ENCODE data around the gene COMMD10.

COMMD10 gene

DNA sequence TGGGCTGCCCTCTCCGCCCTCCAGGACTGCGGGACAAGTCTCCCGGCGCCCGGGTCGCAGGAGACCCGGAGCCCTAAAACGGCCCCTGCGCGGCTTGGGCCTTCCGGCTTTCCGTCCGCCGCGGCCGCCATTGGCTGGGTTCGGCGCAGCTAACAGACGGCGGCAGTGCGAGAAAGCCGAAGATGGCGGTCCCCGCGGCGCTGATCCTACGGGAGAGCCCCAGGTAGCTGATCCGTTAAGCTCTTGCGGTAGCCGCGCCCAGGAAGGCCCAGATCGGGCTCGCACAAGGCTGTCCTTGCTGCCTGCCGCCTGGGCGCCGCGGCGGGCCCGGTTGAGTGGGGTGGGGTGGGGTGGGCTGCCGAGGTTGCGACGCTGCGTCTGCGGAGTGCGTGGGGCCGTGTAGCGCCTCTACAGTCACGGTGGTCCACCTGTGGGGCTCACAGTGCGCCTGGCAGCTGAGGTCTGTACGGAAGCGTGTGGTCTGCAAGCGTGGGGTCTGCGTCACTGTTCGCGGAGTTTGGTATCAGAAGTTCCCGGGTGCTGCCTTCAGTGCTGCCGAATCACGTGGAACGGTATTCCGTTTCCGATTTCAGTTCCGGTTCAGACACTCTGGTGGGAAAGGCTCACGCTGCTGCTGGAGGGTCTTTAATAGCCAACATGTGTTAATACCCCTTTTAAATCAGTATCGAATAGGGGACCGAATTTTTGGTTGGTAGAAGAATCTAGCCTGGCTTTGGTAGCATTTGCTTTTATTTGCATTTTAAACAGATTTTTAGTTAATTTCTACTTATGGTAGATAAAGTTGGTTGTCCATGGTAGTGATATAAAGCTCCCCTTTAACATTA is at the start of gene COMMD10:
Gene COMMD10, plus strand, starts transcription at position 155 of the 845 bp plus-strand sequence.
- TF ChIP-seq, protein P1, sequence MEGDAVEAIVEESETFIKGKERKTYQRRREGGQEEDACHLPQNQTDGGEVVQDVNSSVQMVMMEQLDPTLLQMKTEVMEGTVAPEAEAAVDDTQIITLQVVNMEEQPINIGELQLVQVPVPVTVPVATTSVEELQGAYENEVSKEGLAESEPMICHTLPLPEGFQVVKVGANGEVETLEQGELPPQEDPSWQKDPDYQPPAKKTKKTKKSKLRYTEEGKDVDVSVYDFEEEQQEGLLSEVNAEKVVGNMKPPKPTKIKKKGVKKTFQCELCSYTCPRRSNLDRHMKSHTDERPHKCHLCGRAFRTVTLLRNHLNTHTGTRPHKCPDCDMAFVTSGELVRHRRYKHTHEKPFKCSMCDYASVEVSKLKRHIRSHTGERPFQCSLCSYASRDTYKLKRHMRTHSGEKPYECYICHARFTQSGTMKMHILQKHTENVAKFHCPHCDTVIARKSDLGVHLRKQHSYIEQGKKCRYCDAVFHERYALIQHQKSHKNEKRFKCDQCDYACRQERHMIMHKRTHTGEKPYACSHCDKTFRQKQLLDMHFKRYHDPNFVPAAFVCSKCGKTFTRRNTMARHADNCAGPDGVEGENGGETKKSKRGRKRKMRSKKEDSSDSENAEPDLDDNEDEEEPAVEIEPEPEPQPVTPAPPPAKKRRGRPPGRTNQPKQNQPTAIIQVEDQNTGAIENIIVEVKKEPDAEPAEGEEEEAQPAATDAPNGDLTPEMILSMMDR (conservative IDR thresholded peaks at IDR 0.05; ENCODE audit: low read depth, low read length) = no peak
- H3K4me3 ChIP-seq (ENCODE audit: low read depth, low read length) = peak within 1 kb of the TSS; percentile 89
- peak; percentile 90 for DNase-seq (ENCODE audit: low read depth)

DNA sequence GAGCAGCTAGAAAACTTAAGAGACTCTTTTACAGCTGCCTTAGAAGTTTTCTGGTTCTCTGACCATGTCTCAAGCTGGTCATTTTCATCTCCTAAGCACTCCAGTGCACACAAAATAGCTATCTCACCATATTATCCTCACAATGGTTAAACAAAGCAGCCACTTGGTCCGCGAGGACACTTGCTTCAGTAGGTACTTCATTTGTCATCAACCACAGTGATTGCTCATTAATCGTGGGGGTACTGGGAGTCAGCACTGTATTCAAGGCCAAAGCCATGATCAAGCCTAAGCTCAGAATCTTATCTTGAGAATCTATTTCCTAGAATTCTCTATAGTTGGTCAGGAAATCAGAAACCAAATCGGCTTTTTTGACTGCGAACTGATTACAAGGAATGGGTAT is 49.7 kb upstream of the COMMD10 start:
- DNase-seq (ENCODE audit: low read depth) = no peak
- H3K4me3 ChIP-seq (ENCODE audit: low read depth, low read length) = no peak overlapping the region
- TF ChIP-seq, protein P1 (conservative IDR thresholded peaks at IDR 0.05; ENCODE audit: low read depth, low read length) = no peak

DNA sequence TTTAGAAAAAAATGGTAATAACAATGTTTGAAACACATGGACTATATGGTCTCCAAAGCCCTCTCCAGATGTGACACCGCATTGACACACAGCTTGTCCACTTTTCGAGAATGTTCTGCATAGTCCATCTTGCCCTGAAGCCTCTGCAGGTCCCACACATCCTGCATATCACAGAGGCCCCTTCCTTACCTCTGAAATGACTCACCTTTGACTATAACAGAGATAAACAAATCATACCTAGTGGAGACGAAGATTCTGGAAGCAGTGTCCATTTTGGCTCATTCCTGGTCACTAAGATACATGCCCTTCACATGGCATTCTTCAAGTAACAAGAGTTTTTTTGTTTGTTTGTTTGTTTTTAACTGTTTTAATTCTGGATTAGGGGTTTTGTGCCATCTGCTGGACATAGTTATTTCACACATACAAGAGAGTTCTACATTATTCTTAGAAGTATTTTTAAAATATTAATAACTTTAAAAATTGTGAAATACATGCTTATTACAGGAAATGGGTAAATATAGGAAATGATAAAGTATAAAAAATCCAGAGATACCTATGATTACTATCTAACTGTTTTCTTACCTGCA is 47.5 kb upstream of the COMMD10 start:
- H3K4me3 ChIP-seq (ENCODE audit: low read depth, low read length) = no peak overlapping the region
- TF ChIP-seq, protein P1 (conservative IDR thresholded peaks at IDR 0.05; ENCODE audit: low read depth, low read length) = peak; percentile 43
- peak; percentile 48 for DNase-seq (ENCODE audit: low read depth)

DNA sequence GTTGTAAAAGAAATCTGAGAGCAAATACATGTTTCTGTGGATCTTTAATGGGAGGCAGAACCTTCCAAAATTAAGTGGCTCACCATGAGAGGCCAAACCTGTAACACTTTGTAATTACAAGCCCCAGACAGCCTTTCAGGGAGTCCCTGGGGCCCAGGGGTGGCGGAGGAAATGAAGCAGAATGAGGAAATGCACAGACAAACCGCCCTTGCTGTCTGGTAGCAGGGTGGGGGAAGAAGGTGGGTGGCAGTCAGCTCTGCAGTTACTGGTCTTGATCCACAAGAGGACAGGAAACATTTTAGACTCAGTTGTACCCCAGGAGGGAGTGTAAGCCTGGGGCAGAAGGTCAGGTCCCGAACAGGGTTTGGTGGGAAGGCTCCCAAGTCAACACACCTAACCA is 46.0 kb upstream of the COMMD10 start:
- TF ChIP-seq, protein P1 (conservative IDR thresholded peaks at IDR 0.05; ENCODE audit: low read depth, low read length) = no peak

DNA sequence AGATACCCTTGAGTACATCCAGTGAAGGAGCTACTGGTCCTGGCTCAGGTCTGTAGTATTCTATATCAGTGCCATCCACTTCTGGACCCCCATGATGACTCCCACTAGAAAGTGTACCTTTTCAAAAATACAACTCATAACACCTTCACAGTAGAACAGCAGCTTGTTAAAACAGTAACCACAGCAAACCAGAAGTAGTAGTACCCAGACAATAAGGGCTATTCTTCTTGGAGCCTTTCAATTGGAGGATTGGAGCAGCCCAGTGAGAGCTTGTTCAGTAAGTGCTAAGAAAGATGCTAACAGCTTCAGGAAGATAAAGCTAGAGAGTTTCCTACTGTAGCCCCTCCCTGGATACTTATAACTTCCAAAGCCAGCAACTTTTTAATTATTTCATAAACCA is 42.5 kb upstream of the COMMD10 start:
- TF ChIP-seq, protein P1 (conservative IDR thresholded peaks at IDR 0.05; ENCODE audit: low read depth, low read length) = no peak
- DNase-seq (ENCODE audit: low read depth) = no peak
- H3K4me3 ChIP-seq (ENCODE audit: low read depth, low read length) = no peak overlapping the region

More for the DNA sequence above, 46.0 kb upstream of the COMMD10 start:
- no peak for DNase-seq (ENCODE audit: low read depth)
- no peak overlapping the region for H3K4me3 ChIP-seq (ENCODE audit: low read depth, low read length)

DNA sequence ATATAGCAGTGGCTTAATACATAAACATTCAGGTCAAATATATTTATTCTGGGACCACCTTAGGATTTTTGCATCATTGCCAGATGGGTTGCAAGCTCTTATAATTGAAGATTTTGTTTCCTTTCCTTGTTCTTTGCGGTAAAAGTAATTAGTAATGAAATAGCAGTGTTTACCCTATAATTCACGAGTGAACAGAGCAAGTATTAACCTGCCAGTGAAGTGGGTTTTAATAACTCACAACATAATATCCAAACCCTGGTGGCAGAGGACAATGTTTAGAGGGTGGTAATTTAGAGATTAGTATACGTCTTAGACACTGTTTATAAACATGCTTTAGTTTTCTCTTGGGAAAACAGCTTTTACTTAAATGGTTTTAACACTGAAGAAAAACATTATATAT is 40.8 kb upstream of the COMMD10 start:
- TF ChIP-seq, protein P1 (conservative IDR thresholded peaks at IDR 0.05; ENCODE audit: low read depth, low read length) = no peak
- no peak overlapping the region for H3K4me3 ChIP-seq (ENCODE audit: low read depth, low read length)
- no peak for DNase-seq (ENCODE audit: low read depth)

Data from choroid plexus epithelial cell (primary cell).